Neuronal stem cell (in vitro differentiated cells): ENCODE results near the gene KIAA1755.
A peak's percentile ranks its signal among the peaks of the same experiment; 100 is the strongest.

Source experiments
- DNase-seq: peaks from one replicate; pipeline ENCODE4 v3.0.0-alpha.2; 2013; ENCODE audit warnings: low spot score
- H2AFZ ChIP-seq: one replicate; pipeline ENCODE4 v1.6.1; 2013; ENCODE audit warnings: mild to moderate bottlenecking, low read length, inconsistent platforms
- H2AK5ac ChIP-seq: 2 replicates; pipeline ENCODE4 v1.6.1; 2013; ENCODE audit warnings: low read depth, mild to moderate bottlenecking, inconsistent platforms, low read length, moderate library complexity, mixed read lengths
- H2BK120ac ChIP-seq: 2 replicates; pipeline ENCODE4 v1.6.1; 2013; ENCODE audit warnings: low read depth, mild to moderate bottlenecking, inconsistent platforms, low read length, moderate library complexity, mixed read lengths
- H2BK12ac ChIP-seq: one replicate; pipeline ENCODE4 v1.6.1; 2013; ENCODE audit warnings: low read length, inconsistent platforms
- H2BK15ac ChIP-seq: 2 replicates; pipeline ENCODE4 v1.6.1; 2013; ENCODE audit warnings: mild to moderate bottlenecking, low read length, inconsistent platforms, mixed read lengths
- H2BK5ac ChIP-seq: one replicate; pipeline ENCODE4 v1.6.1; 2013; ENCODE audit warnings: inconsistent platforms, mild to moderate bottlenecking, low read length, moderate library complexity
- H3K14ac ChIP-seq: one replicate; pipeline ENCODE4 v1.6.1; 2013; ENCODE audit warnings: low read length, inconsistent platforms
- H3K18ac ChIP-seq: 2 replicates; pipeline ENCODE4 v1.6.1; 2013; ENCODE audit warnings: low read length, inconsistent platforms
- H3K23ac ChIP-seq: 2 replicates; pipeline ENCODE4 v1.6.1; 2013; ENCODE audit warnings: low read depth, mild to moderate bottlenecking, mixed read lengths, low read length, inconsistent platforms; ENCODE audit not compliant: poor library complexity
- H3K27ac ChIP-seq: replicated peaks from 3 replicates; pipeline ENCODE4 v1.5.1; 2013; ENCODE audit warnings: low read length, inconsistent platforms
- H3K27me3 ChIP-seq, 3 experiments: 2 replicates each; pipeline ENCODE4 v1.6.1; 2013; ENCODE audit warnings: low read length in 3 of 3, mild to moderate bottlenecking in 2 of 3, inconsistent platforms in 1 of 3, low read depth in 1 of 3, mixed read lengths in 1 of 3, moderate library complexity in 1 of 3; ENCODE audit not compliant: control insufficient read depth in 3 of 3, insufficient read depth in 3 of 3
- H3K36me3 ChIP-seq, 2 donors: replicated peaks in 1 of 2; 2 replicates each; pipeline ENCODE4 v1.6.1; 2013; ENCODE audit warnings: low read length in 2 of 2; ENCODE audit not compliant: control insufficient read depth in 2 of 2, insufficient read depth in 2 of 2
- H3K4ac ChIP-seq: 2 replicates; pipeline ENCODE4 v1.6.1; 2013; ENCODE audit warnings: inconsistent platforms, mild to moderate bottlenecking, low read length, moderate library complexity
- H3K4me1 ChIP-seq, 2 donors: 1 replicate in 1 of 2; 2 replicates in 1 of 2; pipeline ENCODE4 v1.6.1; 2013; ENCODE audit warnings: low read length in 2 of 2, low read depth in 1 of 2; ENCODE audit not compliant: control insufficient read depth in 2 of 2, insufficient read depth in 1 of 2
- H3K4me2 ChIP-seq: one replicate; pipeline ENCODE4 v1.6.1; 2013; ENCODE audit warnings: mild to moderate bottlenecking, low read length, inconsistent platforms; ENCODE audit not compliant: insufficient read depth, poor library complexity, severe bottlenecking
- H3K4me3 ChIP-seq, 2 donors: 2 replicates each; pipeline ENCODE4 v1.5.1; 2013; ENCODE audit warnings: low read length in 2 of 2, mild to moderate bottlenecking in 2 of 2, inconsistent platforms in 1 of 2, moderate library complexity in 1 of 2
- H3K79me1 ChIP-seq: one replicate; pipeline ENCODE4 v1.6.1; 2013; ENCODE audit warnings: low read depth, mild to moderate bottlenecking, inconsistent platforms, low read length, moderate library complexity
- H3K9ac ChIP-seq: one replicate; pipeline ENCODE4 v1.6.1; 2013; ENCODE audit warnings: mild to moderate bottlenecking, low read depth, low read length, inconsistent platforms; ENCODE audit not compliant: poor library complexity
- H3K9me3 ChIP-seq, 2 donors: replicated peaks in 1 of 2; 2 replicates each; pipeline versions ENCODE3 to v1.6.1; 2013; ENCODE audit warnings: low read length in 2 of 2, mild to moderate bottlenecking in 2 of 2, inconsistent platforms in 1 of 2, low read depth in 1 of 2, mixed read lengths in 1 of 2, moderate library complexity in 1 of 2; ENCODE audit not compliant: control insufficient read depth in 2 of 2, insufficient read depth in 1 of 2
- H4K8ac ChIP-seq: one replicate; pipeline ENCODE4 v1.6.1; 2013; ENCODE audit warnings: low read depth, mild to moderate bottlenecking, inconsistent platforms, low read length, moderate library complexity
- H4K91ac ChIP-seq: one replicate; pipeline ENCODE4 v1.6.1; 2013; ENCODE audit warnings: low read length, low read depth, mild to moderate bottlenecking, inconsistent platforms; ENCODE audit not compliant: poor library complexity
- WGBS, 2 donors: extraction: QIAGEN DNeasy Blood & Tissue Kit; methylation state at CpG; one replicate each; pipeline ENCODE4 v1.1.7; 2013; ENCODE audit warnings: missing lambda C conversion rate in 2 of 2, mixed read lengths in 1 of 2; ENCODE audit not compliant: insufficient read length in 2 of 2, insufficient replicate concordance in 1 of 2; ENCODE audit errors: extremely low coverage in 2 of 2; 5-methylcytosine and 5-hydroxymethylcytosine counted together

Gene KIAA1755

GRCh38 chr20:38302786-38303185 is 42.3 kb upstream of the KIAA1755 start:
- WGBS, 2 donors: no CpG with 5 or more reads among the region's 11 CpGs
- DNase-seq: no peak

GRCh38 chr20:38301309-38301708 is 40.8 kb upstream of the KIAA1755 start:
- H4K91ac ChIP-seq: no peak overlapping the region
- H3K27ac ChIP-seq: no peak overlapping the region
- H3K14ac ChIP-seq: no peak overlapping the region
- H3K9ac ChIP-seq: no peak overlapping the region
- no peak overlapping the region for H3K4me3 ChIP-seq
- H2AK5ac ChIP-seq: no peak overlapping the region
- H3K9me3 ChIP-seq: no peaks in the 10 kb centered on the region
- H2AFZ ChIP-seq: no peak overlapping the region
- H2BK120ac ChIP-seq: no peak overlapping the region
- no peaks in the 10 kb centered on the region for H3K79me1 ChIP-seq
- H4K8ac ChIP-seq: no peak overlapping the region
- no CpG with 5 or more reads among the region's 3 CpGs for WGBS, 2 donors
- H3K4ac ChIP-seq: no peak overlapping the region
- no peak overlapping the region for H2BK12ac ChIP-seq
- no peaks in the 10 kb centered on the region for H3K36me3 ChIP-seq
- H3K27me3 ChIP-seq: peaks cover 0 to 18% (median 0%) of the 10 kb centered on the region in 3 experiments
- peaks cover 2 to 5% of the 10 kb centered on the region in 2 donors for H3K4me1 ChIP-seq
- no peak overlapping the region for H2BK5ac ChIP-seq
- DNase-seq: no peak
- H2BK15ac ChIP-seq: no peak overlapping the region
- no peak overlapping the region for H3K23ac ChIP-seq
- no peak overlapping the region for H3K4me2 ChIP-seq
- no peak overlapping the region for H3K18ac ChIP-seq

More at GRCh38 chr20:38302786-38303185, 42.3 kb upstream of the KIAA1755 start:
- Histone ChIP-seq H3K23ac (no peak overlapping the region), H3K79me1 (no peaks in the 10 kb centered on the region), H2BK120ac (no peak overlapping the region), H2BK15ac (no peak overlapping the region), H2AFZ (no peak overlapping the region), H3K9ac (no peak overlapping the region), H3K9me3 (no peaks in the 10 kb centered on the region), H4K91ac (no peak overlapping the region), H2AK5ac (no peak overlapping the region), H4K8ac (no peak overlapping the region), H3K36me3 (no peaks in the 10 kb centered on the region), H2BK12ac (no peak overlapping the region), H3K18ac (no peak overlapping the region), H3K27me3 (peaks cover 0 to 18% (median 0%) of the 10 kb centered on the region in 3 experiments), H3K4me2 (no peak overlapping the region), H3K27ac (no peak overlapping the region), H3K4me1 (peaks cover 2 to 5% of the 10 kb centered on the region in 2 donors), H3K4me3 (no peak overlapping the region), H3K4ac (no peak overlapping the region), H3K14ac (no peak overlapping the region), H2BK5ac (no peak overlapping the region)

GRCh38 chr20:38300438-38300837 is 39.9 kb upstream of the KIAA1755 start:
- H2AK5ac ChIP-seq: no peak overlapping the region
- H2AFZ ChIP-seq: no peak overlapping the region
- H2BK15ac ChIP-seq: no peak overlapping the region
- H2BK12ac ChIP-seq: no peak overlapping the region
- H2BK5ac ChIP-seq: no peak overlapping the region
- no peak overlapping the region for H2BK120ac ChIP-seq
- peaks cover 0 to 20% (median 0%) of the 10 kb centered on the region in 3 experiments for H3K27me3 ChIP-seq
- H3K9me3 ChIP-seq: no peaks in the 10 kb centered on the region
- DNase-seq: no peak
- no peak overlapping the region for H3K23ac ChIP-seq
- H3K79me1 ChIP-seq: no peaks in the 10 kb centered on the region
- no peak overlapping the region for H3K14ac ChIP-seq
- H3K4me2 ChIP-seq: no peak overlapping the region
- no peak overlapping the region for H3K18ac ChIP-seq
- H4K8ac ChIP-seq: no peak overlapping the region
- H3K4me3 ChIP-seq: no peak overlapping the region
- no peaks in the 10 kb centered on the region for H3K36me3 ChIP-seq
- WGBS, 2 donors: no CpG with 5 or more reads among the region's 4 CpGs
- H3K9ac ChIP-seq: no peak overlapping the region
- H4K91ac ChIP-seq: no peak overlapping the region
- no peak overlapping the region for H3K4ac ChIP-seq
- no peak overlapping the region for H3K27ac ChIP-seq
- peaks cover 2 to 5% of the 10 kb centered on the region in 2 donors for H3K4me1 ChIP-seq

GRCh38 chr20:38299963-38300362 is 39.4 kb upstream of the KIAA1755 start:
- no peak overlapping the region for H2BK15ac ChIP-seq
- no peak overlapping the region for H3K14ac ChIP-seq
- no peak overlapping the region for H3K27ac ChIP-seq
- no peak overlapping the region for H3K4me3 ChIP-seq
- H3K27me3 ChIP-seq: peaks cover 0 to 21% (median 0%) of the 10 kb centered on the region in 3 experiments
- H3K4ac ChIP-seq: no peak overlapping the region
- H4K91ac ChIP-seq: no peak overlapping the region
- no peak overlapping the region for H3K23ac ChIP-seq
- no peaks in the 10 kb centered on the region for H3K79me1 ChIP-seq
- no peak overlapping the region for H2BK12ac ChIP-seq
- H3K9ac ChIP-seq: no peak overlapping the region
- no peak overlapping the region for H2AK5ac ChIP-seq
- H3K18ac ChIP-seq: peak overlapping the region; percentile 29
- WGBS, 2 donors: no CpG with 5 or more reads among the region's 6 CpGs
- no peak overlapping the region for H2AFZ ChIP-seq
- no peaks in the 10 kb centered on the region for H3K36me3 ChIP-seq
- no peak for DNase-seq
- no peak overlapping the region for H2BK120ac ChIP-seq
- no peak overlapping the region for H3K4me2 ChIP-seq
- no peak overlapping the region for H4K8ac ChIP-seq
- H3K9me3 ChIP-seq: no peaks in the 10 kb centered on the region
- H2BK5ac ChIP-seq: no peak overlapping the region
- peaks cover 2 to 5% of the 10 kb centered on the region in 2 donors for H3K4me1 ChIP-seq
